Measurements from ENCODE around the gene MFF. TPM values are rescaled to one million over a fixed set of nuclear protein-coding genes. Genes with fewer than 3 reads are reported as not detected.

The MFF gene
- total RNA-seq, 1 donor from 2014 or later, result 53.0 TPM

- ATAC-seq (no peak), DNase-seq (no peak)
- no peaks in the 10 kb centered on the region for H3K27me3 ChIP-seq (ENCODE audit: low read depth)
- no peaks in the 10 kb centered on the region for H3K36me3 ChIP-seq
- no peak overlapping the region for H3K4me3 ChIP-seq
- H3K9me3 ChIP-seq, result no peaks in the 10 kb centered on the region
- no peaks in the 10 kb centered on the region for H3K4me1 ChIP-seq
- H3K27ac ChIP-seq, result no peak overlapping the region
- intact Hi-C loops (cut with DNase I), result no loop called here
- TF ChIP-seq, protein P1, sequence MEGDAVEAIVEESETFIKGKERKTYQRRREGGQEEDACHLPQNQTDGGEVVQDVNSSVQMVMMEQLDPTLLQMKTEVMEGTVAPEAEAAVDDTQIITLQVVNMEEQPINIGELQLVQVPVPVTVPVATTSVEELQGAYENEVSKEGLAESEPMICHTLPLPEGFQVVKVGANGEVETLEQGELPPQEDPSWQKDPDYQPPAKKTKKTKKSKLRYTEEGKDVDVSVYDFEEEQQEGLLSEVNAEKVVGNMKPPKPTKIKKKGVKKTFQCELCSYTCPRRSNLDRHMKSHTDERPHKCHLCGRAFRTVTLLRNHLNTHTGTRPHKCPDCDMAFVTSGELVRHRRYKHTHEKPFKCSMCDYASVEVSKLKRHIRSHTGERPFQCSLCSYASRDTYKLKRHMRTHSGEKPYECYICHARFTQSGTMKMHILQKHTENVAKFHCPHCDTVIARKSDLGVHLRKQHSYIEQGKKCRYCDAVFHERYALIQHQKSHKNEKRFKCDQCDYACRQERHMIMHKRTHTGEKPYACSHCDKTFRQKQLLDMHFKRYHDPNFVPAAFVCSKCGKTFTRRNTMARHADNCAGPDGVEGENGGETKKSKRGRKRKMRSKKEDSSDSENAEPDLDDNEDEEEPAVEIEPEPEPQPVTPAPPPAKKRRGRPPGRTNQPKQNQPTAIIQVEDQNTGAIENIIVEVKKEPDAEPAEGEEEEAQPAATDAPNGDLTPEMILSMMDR (IDR thresholded peaks at IDR 0.05), result no peak
Measured at GRCh38 chr2:227390468-227391256, 65.6 kb downstream of the MFF start.

DNA sequence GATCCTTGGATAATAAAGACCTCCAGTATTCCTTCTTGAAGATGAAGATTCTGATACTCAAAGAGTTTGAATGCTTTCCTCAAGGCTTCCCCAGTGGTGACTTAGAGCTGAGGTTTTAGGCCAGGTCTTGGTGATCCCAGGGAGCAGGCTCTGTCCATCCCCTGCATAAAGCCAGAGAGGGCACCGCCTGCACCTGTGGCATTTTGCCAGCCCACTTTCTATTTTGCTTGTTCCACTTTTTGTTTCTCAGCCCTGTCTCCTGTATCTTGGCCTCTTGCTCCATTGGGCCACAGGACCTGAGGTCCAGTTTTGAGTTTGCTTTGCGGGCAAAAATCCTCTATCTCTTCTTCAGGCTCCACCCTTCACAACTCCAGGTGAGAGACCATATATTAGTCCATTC, 69.3 kb downstream of the MFF start:
- Histone ChIP-seq H3K9me3 (no peaks in the 10 kb centered on the region), H3K27ac (no peak overlapping the region), H3K4me3 (no peak overlapping the region), H3K36me3 (no peaks in the 10 kb centered on the region), H3K4me1 (no peaks in the 10 kb centered on the region), H3K27me3 (ENCODE audit: low read depth) (no peaks in the 10 kb centered on the region)
- ATAC-seq (no peak), DNase-seq (no peak)
- intact Hi-C loops (cut with DNase I), result no loop called here
- TF ChIP-seq, protein P1 (IDR thresholded peaks at IDR 0.05), result no peak

GRCh38 chr2:227395556-227395955, 70.5 kb downstream of the MFF start:
- Histone ChIP-seq H3K36me3 (no peaks in the 10 kb centered on the region), H3K4me3 (no peak overlapping the region), H3K9me3 (no peaks in the 10 kb centered on the region), H3K27ac (no peak overlapping the region), H3K27me3 (ENCODE audit: low read depth) (no peaks in the 10 kb centered on the region), H3K4me1 (no peaks in the 10 kb centered on the region)
- DNase-seq (no peak), ATAC-seq (no peak)
- TF ChIP-seq, protein P1 (IDR thresholded peaks at IDR 0.05), result no peak
- intact Hi-C loops (cut with DNase I), result no loop called here

DNA sequence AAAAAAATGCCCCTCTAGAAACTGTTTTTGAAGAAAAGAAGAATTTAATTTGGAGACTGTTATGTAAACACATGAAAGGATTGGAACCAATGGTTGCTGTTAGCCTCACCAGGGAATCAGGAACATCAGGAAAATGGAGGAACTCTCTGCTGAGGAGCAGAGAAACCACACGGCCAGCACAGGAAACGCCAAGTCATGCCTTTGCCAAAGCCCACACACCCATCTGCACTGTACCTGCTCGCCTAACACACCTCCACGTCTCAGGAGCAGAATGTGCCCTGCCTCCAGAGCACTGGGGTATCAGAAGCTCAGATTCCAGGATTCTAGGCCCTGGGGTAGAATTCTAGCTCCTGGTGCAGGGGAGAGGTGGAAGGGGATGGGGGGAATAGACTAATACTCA, 72.5 kb downstream of the MFF start:
- DNase-seq, result no peak
- H3K4me1 ChIP-seq, result no peaks in the 10 kb centered on the region
- no peaks in the 10 kb centered on the region for H3K27me3 ChIP-seq (ENCODE audit: low read depth)
- H3K4me3 ChIP-seq, result no peak overlapping the region
- TF ChIP-seq, protein P1 (IDR thresholded peaks at IDR 0.05), result no peak
- intact Hi-C loops (cut with DNase I), result no loop called here
- ATAC-seq, result no peak
- no peaks in the 10 kb centered on the region for H3K36me3 ChIP-seq
- H3K27ac ChIP-seq, result no peak overlapping the region
- H3K9me3 ChIP-seq, result no peaks in the 10 kb centered on the region

DNA sequence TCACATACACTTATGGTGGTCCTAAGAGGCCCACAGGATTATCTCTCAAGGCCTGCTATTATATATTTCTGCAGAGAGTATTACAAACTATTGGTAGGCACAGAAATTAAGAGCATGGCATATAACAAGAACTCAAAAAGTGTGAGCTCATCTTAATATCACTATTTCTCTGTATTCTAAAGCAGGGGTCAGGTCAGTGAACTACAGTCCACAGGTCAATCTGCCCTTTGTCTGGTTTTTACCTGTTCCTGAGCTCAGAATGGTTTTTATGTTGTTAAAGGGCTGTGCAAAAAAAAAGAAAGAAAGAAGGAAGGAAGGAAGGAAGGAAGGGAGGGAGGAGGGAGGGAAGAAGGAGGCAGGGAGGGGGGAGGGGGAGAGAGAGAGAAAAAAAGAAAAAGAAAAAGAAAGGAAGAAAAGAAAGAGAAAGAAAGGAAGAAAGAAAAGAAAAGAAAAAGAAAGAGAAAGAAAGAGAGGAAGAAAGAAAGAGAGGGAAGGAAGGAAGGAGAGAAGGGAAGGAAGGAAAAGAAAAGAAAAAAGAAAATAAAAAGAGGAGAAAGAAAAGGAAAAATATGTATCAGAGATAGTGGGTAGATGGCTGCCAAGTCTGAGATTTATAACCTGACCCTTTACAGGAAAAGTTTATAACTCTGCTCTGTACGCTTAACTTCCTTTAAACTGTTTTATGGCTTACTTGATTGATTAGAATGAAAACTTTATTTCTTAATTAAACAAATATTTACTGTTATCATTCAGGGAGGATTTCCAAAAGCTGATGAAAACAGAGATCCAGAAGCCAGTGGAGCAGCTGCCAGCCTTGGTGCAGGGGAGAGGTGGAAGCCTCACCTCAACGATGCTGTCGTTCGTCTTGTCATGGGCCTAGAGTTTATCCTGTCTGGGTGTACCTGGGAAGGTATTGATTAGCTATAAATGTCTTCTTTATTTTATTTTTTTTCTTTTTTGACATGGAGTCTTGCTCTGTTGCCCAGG, 73.9 kb downstream of the MFF start:
- H3K9me3 ChIP-seq, result no peaks in the 10 kb centered on the region
- intact Hi-C loops (cut with DNase I), result no loop called here
- no peaks in the 10 kb centered on the region for H3K27me3 ChIP-seq (ENCODE audit: low read depth)
- no peaks in the 10 kb centered on the region for H3K36me3 ChIP-seq
- no peak overlapping the region for H3K4me3 ChIP-seq
- ATAC-seq, result no peak
- DNase-seq, result no peak
- H3K27ac ChIP-seq, result no peak overlapping the region
- H3K4me1 ChIP-seq, result no peaks in the 10 kb centered on the region
- TF ChIP-seq, protein P1 (IDR thresholded peaks at IDR 0.05), result no peak
